ENCODE data around the gene DHRS3.
A peak's percentile ranks its signal among the peaks of the same experiment; 100 is the strongest.
"Not testable (repeated sequence)": the region's sequence is repeated elsewhere in the genome, so short reads cannot be mapped to it uniquely, and the experiment has no call there.

Gene DHRS3

DNA sequence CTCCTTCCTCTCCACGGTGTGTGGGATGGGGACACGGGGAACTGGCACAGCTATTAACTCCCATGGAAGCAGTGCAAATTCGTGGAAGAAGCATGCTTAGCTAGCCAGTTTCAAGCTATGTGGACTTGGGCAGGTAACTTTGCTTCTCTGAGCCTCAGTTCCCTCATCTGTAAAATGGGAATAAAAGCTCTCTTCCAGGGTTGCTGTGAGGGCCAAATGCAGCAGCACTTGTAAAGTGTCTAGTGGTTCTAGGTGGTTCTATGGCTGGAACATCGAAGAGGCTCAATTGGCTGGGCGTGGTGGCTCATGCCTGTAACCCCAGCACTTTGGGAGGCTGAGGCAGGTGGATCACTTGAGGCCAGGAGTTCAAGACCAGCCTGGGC is 43.3 kb downstream of the DHRS3 start:
- DNase-seq (ENCODE audit: low spot score), result no peak

DNA sequence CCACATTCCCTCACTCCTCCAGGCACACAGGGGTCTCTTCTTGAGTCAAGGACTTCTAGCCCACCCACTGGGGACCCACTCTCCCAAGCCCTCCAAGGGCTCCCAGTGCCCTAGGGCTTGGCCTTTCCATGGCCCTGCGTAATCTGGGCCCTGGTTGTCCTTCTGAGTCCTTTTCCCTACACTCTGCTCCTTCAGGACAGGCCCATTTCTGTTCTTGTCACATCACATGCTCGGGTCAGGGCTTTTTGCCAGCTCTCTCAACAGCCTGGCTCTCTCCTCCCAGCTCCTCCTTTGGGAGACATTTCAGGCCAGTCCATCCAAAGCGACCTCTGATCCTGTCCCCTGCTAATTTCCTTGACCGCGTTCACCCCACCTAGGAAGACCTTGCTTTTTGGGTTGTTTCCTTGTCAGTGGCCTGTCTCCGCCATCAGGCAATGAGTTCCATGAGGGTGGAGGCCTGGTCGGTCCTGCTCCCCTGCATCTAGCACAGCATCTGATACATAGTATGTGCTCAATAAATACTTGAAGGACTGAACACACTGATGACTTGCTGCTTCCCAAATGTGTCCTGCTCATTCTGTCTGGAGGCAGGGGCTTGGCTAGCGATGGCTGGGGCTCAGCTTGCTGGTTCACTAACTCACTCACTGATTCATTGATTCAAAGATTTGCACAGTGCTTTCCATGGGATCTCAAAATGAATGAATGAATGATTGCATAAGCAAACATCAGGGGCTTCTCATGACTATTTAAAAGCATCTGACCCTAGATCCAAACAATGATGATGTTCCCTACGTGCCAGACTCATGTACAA is 44.8 kb downstream of the DHRS3 start:
- no peak for DNase-seq (ENCODE audit: low spot score)

DNA sequence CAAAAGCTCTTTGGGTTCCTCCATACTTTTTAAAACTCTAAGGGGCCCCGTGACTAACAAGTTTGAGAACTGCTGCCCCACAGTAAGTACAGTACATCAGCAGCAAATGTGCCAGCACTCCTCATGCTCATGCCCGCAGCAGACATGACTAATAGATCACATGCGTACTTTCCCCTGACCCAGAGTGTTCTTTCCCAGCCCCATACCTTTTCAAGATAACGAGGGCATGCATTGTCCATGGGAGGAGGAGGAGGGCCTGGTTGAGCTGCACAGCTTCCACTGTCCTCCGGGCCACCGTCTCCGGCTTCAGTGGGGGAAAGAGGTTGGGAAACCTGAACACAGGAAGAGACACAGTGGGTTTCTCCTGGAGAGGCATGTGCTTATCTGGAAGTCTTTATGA is 45.5 kb downstream of the DHRS3 start:
- DNase-seq (ENCODE audit: low spot score), result no peak

DNA sequence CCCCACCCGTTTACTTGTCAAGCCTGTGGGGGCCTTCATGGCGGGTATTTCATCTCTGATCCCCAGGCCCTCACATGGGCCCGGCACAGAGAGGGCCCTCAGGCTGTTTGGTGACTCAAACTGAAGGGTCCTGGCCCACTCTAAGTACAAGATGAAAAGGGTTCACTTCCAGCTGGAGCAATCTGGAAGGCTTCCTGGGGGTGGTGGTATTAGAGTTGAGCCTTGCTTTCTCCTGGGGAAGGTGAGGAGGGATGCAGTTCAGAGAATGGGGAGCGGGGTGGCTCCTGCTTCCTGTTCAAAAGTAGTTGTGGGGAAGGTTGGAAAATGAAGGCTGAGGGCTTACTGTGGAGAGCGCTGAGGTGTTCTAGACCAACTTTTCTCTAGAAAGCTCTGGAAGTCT is 47.7 kb downstream of the DHRS3 start:
- DNase-seq (ENCODE audit: low spot score), result no peak

DNA sequence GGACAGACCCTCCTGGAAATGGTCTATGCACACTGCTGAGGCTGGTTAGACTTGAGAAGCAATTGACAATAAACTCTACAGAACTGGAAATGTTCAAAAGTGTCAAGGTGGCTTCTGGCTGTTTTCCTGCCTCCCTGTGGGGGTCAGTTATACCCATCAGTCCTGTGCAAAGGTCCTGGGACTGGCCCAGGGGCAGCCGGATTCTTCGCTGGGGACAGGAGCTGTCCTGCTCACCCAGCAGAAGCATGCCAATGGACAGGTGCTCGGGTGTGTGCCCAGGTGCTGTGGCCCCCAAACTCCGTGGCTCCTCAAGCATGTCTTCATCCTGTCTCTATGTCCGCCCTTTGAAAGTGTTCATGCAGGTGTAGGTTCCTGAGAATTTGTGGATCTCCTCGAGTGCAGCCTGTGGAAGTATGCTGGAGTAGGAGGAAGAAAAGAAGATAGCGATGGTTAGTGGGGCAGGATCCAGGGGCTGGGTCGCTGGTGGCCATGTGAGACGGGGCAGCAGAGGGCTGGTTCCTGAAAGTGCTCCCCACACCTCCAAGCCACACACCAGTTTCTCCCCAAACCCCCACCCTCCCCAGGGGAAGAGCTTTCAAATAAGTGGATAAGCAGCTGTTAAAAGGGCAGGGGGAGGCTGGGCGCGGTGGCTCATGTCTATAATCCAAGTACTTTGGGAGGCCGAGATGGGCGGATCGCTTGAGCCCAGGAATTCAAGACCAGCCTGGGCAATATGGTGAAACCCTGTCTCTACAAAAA is 49.8 kb downstream of the DHRS3 start:
- no peak for DNase-seq (ENCODE audit: low spot score)

DNA sequence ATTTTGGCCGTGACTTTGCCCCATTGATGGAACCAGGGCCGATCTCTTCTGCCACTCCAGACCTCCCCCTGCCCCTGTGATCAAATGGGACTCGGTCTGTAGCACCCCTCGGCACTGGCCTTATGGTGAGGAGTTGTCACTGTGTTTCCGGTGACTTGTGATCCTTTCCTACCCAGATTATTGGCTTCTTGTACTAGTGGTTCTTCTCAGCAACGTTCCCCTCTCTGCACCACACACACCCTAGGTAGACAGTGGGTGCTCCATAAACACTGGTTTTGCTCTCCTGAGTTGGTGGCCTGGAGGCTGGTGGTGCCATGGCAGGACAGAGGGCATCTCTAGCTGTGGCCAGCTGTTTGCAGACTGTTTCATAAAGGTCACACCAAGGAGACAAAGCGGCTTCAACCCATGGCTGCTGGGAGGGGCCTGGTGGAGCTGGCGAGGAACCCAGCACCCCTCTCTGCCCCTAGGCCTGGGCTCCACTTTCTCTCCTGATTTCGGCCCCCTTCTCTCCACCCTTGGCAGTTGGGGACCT is 50.7 kb downstream of the DHRS3 start:
- no peak for DNase-seq (ENCODE audit: low spot score)

DNA sequence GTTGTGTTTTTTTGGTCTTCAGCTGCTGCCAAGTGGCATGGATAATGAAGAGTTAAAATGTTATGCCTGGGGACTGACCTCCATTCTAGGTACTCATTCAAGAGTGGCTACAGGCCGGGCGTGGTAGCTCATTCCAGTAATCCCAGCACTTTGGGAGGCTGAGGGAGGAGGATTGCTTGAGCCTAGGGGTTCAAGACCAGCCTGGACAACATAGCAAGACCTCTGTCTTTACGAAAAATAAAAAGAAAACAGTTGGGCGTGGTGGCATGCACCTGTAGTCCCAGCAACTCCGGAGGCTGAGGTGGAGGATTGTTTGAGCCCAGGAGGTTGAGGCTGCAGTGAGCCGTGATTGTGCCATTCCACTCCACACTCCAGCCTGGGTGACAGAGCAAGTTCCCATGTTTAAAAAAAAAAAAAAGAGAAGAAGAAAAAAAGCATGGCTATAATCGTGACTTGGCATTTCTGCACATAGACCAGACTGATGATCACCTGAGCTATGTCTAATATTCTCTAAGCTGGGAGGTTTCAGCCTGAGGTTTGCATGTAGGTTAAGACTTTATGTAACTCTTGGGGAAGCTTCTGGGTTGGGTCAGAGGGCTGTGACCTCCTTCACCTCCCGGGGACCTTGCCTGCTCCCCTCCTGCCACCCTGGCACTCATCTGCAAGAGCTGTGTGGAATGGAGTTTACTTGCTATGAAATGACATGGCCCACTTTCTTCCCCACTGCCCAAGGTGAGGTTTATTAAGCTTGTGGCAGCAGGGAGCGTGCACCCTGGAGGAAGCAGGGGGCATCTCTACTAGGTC is 51.3 kb downstream of the DHRS3 start:
- no peak for DNase-seq (ENCODE audit: low spot score)

DNA sequence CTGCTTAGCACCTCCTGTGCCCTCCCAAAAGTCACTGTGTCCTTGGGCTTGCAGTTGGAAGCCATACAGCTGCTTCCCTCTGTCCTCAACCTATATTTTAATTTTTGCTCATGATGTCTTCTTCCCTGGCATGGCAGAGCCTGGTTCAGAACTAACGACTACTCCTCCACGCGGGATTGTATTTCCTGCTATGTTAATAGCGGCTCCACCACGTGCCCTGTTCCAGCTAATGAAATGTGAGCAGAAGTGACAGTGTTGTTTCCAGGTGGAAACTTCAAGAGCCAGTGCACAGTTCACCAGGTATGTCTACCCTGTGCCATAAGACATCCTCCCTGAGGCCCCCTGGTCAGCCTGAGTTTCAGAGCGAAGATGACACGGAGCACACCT is 52.1 kb downstream of the DHRS3 start:
- no peak for DNase-seq (ENCODE audit: low spot score)

DNA sequence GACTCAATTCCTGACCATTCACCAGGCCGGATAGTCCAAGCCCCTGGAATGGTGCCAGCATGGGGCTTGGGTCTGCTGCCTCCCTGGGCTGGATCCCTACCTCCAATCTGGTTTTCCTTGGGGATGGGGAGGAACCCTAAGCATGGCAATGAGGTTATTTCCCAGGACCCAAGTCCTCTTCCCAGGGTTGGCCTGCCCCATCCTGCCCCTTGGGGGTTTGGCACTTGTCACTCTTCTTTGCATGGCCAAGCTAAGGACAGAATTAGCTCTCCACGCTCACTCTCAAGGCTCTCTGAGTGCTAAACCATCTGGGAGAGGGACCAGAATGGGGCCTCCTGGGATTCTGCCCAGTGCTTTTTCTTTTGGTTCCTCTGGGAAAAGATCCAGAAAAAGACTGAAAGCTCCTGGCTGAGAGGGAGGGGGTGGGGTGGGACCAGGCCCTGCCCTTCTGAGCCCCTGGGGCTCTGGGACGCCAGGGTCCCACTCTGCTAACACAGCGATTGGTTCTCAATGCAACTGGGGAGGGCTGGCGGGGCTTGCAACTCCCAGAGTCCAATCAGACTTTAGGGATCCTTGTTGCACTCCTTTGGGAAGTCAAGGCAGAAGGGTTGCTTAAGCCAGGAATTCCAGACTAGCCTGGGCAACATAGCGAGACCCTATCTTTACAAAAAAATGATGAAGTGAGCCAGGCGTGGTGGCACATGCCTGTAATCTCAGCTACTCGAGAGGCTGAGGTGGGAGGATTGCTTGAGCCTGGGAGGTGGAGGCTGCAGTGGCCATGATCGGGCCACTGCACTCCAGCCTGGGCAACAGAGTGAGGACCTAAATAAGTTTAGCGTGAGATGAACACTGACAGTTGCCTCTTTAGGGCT is 52.7 kb downstream of the DHRS3 start:
- DNase-seq (ENCODE audit: low spot score), result peak; percentile 59

DNA sequence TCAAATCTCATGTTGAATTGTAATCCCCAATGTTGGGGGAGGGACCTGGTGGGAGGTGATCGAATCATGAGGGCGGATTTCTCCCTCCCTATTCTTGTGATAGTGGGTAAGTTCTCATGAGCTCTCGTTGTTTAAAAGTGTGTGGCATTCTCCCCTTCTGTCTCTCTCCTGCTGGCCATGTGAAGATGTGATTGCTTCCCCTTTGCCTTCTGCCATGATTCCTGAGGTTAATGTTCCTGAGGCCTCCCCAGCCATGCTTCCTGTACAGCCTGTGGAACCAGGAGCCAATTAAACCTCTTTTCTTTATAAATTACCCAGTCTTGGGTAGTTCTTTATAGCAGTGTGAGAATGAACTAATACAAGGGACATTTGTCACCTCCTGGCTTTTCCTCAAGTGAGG is 53.8 kb downstream of the DHRS3 start:
- DNase-seq (ENCODE audit: low spot score), result not testable (repeated sequence)

DNA sequence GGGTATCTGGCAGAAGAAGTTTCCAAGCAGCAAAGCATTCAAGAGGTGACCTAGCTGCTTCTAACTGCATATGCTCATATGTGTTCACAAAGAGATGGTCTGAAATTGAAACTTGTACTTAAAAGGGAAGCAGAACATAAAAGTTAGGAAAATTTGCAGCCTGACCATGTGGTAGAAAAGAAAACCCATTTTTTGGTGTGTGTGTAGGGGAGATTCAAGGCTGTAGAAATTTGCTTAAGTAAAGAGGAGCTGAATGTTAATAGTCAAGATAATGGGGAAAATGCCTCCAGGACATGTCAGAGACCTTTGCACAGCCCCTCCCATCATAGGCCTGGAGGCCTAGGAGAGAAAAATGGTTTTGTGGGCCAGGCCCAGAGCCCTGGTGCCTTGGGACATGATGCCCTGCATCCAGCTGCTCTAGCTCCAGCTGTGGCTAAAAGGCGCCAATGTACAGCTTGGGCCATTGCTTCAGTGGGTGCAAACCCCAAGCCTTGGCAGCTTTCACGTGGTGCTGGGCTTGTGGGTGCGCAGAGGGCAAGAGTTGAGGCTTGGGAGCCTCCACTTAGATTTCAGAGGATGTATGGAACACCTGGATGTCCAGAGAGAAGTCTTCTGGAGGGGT is 54.9 kb downstream of the DHRS3 start:
- no peak for DNase-seq (ENCODE audit: low spot score)

DNA sequence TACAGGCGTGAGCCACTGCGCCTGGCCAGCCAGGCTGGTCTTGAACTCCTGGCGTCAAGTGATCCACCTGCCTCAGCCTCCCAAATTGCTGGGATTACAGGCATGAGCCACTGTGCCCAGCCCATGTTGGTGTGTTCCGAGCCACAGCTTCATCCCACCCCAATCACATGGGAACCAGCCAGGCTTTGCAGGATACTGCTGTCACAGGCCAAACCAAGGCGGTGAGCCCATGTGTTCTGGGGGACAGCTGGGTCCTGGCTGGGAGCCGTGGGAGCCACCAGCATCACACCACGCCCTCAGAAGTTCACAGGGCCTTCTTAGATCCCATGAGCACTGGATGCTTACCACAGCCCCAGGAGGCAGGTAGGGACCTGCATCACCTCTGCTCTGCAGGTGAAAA is 56.9 kb downstream of the DHRS3 start:
- no peak for DNase-seq (ENCODE audit: low spot score)

DNA sequence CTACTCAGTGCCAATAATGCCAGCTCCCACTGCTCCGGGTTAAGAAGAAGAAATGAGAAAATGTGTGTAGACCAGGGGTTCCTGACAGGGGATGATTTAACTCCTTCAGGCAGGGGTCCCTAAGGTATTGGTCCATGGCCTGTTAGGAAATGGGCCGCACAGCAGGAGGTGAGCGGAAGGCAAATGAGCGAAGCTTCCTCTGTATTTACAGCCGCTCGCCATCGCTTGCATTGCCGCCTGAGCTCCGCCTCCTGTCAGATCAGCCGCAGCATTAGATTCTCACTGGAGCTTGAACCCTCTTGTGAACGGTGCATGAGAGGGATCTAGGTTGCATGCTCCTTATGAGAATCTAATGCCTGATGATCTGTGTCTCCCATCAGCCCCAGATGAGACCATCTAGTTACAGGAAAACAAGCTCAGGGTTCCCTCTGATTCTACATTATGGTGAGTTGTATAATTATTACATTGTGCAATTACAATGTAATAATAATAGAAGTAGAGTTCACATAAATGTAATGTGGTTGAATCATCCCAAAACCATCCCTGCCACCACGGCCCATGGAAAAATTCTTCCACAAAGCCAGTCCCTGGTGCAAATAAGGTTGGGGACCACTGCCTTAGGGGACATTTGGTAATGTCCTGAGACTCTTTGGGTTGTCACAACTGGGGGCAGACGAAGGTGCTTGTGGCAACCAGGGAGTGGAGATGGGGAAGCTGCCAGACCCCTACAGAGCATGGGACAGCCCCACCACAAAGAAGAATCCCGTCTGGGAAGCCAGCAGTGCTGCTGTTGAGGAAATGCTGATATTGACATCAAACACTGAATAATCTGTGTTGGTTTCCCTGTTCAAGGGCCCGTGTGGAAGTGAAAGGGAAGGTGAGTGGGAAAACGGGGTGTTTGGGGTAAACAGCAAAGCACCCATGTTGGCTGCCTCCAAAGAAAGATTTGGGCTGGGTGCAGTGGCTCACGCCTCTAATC is 60.8 kb downstream of the DHRS3 start:
- DNase-seq (ENCODE audit: low spot score), result no peak

DNA sequence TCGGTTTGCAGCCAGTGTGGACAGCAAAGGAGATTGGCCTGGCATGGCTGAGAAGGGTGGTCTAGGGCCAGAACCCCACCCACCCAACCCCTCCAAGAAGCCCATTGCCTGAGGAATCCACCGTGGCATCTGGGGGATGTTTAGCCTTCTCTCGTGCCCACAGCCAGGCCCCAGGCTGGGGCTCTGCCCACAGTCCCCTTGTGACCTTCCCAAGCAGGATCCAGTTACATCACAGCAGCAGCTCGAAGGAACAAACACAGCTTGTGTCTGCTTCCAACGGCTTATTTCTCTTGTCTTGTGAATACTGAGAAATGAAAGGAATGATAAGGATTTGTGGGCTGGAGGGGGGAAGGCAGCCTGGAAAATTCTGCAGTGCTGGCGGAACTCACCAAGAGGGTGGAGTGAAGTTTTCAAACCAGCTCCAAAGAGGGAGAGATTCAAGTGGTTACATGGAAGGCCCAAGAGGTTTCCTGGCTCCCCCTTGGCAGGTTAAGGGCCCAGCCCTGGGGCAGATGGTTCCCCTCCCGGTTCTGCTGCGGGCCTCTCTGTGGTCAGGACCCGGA is 61.6 kb downstream of the DHRS3 start:
- peak; percentile 48 for DNase-seq (ENCODE audit: low spot score)

DNA sequence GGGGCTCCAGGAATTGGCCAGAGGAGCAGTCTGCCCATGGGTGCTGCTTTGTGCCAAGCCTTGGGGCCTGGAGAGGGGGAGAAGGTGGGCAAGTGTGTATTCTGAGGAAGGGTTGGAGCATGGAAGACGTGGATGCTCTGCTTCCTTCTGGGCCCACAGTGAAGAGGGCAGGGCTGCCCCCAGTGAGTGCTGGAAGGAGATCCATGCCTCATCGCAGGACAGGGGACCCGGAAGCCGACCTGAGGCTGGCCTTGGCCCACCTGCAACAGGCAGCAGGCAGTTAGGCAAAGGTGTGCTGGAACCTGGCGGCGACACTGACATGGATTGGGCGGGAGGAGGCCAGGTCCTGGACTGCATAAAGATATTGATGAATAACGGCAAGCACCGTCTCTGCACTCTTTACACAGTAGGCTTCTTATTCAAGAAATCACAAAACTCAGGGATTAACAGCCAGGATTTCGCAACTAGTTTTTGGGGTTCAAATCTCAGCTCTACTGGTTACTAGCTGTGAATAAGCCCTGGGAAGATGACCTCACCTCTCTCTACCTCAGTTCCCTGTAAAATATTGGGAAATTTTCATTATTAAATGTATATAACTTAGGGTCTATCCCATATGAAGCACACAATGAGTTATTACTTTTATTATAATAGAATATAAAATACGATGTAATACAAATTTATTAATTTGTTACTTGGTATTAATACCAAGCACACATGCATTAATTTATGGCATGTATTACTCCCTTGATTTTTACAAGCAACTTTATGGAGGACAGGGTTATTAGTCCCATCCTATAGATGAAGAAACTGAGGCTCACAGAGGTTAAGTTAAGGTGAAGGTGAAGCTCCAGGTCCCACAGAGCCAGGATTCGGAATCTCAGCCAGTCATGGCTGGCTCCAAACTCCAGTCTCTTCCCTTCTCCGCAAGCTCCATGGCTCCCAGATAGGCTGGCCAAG is 62.3 kb downstream of the DHRS3 start:
- no peak for DNase-seq (ENCODE audit: low spot score)

DNA sequence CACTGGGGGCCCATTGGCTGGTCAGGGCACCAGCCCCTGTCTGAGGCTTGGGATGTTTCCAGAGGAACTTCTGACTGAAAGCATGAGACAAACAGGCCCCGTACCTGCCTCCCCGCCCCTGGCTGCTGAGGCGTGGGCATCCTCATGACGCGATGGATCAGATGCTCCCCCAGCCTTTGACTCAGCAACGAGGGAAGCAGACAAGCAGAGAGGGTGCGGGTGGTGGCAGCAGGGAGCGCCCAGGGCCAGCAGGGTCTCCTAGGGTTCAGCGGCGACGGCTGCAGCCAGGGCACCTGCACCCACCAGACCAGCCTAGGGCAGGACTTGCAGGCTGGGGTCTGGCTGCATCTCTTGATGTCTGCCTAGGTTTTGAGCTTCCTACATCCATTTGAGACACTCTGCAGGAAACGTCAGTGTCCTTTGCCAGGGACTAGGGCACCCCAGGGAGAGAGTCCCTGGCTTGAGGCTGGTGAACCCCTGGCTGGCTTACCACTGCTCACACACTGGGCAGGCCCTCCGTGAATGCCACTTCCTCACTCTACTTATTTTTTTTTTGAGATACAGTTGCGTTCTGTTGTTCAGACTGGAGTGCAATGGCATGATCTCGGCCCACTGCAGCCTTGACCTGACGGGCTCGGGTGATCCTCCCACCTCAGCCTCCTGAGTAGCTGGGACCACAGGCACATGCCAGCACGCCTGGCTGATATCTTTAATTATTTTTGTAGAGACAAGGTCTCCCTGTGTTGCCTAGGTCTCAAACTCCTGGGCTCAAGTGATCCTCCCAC is 63.3 kb downstream of the DHRS3 start:
- no peak for DNase-seq (ENCODE audit: low spot score)

DNA sequence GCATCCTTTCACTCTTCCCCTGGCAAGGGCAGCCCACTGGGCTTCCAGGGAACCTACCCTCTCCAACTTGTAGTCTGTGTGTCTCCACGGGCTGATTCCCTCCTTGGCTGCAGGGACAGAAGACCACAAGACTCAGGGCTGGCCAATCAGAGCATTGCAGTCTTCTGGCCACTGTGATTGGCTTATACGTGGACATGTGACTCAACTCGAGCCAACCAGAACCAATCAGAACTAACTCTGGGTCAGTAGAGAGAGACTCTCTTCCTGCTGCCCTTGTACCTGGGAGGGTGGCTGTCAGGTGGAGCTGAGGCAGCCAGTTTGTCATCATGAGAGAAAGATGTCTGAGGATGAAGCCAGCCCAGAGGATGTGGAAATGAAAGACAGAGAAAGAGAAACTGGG is 64.0 kb downstream of the DHRS3 start:
- no peak for DNase-seq (ENCODE audit: low spot score)
